ENCODE measurements around the gene SIGLEC14.
"Not testable (repeated sequence)": the region's sequence is repeated elsewhere in the genome, so short reads cannot be mapped to it uniquely, and the experiment has no call there.

Gene SIGLEC14

DNA sequence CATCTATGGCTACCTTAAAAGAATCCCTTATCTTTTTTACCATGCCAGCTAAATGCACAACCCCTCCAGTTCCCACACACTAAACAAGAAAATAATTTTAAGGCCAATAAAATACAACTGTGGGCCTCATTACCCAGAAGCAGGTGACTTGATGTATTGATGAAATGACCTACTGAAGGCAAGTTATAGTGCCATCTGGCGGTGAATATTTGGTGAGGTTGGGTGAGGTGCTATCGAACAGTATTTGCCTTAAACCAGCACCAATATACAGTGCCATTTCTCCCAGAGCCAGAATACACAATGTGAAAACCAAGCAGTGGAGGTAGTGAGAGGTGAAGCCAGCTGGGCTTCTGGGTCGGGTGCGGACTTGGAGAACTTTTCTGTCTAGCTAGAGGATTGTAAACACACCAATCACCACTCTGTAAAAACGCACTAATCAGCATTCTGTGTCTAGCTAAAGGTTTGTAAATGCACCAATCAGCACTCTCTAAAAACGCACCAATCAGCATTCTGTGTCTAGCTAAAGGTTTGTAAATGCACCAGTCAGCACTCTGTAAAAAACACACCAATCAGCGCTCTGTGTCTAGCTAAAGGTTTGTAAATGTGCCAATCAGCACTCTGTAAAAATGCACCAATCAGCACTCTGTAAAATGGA lies 29.4 kb upstream of the SIGLEC14 start:
- DNase-seq (ENCODE audit: low read depth in 1 of 2, low spot score in 1 of 2): not testable (repeated sequence)

DNA sequence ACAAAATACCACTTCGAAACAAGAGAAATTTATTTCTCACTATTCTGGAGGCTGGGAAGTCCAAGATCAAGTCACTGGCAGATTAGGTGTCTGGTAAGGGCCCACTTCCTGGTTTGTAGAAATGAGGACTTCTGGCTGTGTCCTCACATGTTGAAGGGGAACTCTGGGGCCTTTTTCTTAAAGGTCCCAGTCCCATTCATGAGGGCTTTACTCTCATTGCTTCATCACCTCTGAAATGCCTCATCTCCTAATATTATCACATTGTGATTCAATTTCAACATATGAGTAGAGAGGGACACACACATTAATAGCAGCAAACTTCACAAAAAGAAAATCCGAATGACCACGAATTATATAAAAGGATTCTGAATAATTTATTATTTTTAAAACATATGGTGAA lies 21.6 kb upstream of the SIGLEC14 start:
- DNase-seq (ENCODE audit: low read depth in 1 of 2, low spot score in 1 of 2): no peak

DNA sequence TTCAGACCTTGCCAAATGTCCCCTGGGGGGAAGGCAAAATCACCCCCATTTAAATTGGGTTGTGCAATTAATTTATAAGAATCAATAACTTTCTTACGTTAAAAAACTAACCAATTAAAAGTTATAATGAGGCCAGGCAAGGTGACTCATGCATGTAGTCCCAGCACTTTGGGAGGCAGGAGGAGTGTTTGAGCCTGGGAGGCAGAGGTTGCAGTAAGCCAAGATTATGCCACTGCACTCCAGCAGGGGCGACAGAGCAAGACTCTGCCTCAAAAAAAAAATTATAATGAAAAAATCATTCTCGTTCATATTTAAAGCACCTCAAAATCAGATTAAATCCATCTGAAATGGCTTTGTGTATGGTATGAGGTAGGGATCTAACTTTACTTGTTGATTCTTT lies 18.4 kb upstream of the SIGLEC14 start:
- DNase-seq (ENCODE audit: low read depth in 1 of 2, low spot score in 1 of 2): no peak

DNA sequence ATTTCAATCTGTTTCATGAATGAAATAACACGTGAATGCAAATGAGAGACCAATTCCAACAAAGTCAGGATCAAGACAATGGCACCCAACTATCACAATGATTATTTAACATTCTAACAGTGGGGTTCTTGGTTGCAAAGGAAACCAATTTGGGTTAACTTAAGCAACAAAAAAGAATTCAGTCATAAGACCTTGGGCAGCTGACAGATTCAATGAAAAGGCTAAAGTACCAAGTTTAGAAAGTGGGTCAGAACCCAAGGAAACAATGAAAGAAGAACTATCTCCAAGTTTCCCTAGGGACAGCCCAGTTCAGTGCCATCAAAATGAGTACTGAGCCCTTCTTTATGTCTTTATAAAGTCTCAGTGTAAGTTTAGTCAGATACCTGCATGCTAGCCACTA lies 17.5 kb upstream of the SIGLEC14 start:
- DNase-seq (ENCODE audit: low read depth in 1 of 2, low spot score in 1 of 2): no peak

DNA sequence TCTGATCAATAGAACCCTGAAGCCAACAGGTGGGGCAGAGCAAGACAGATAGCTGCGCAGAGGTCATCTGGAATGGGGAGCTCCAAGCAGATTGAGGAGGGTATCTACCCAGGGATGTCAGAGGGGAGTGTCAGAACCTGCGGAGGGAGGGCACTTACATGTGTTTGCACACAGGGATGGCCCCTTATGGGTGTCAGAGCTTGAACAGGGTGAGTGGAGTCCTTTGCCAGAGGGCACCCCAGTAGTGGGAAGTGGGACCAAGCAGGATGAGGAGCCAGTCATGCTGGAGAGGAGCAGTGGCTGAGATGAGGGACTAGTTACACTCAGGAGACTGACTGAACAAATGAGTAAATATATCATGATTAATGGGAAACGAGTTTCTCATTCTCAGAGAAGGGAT lies 17.0 kb upstream of the SIGLEC14 start:
- DNase-seq (ENCODE audit: low read depth in 1 of 2, low spot score in 1 of 2): no peak

DNA sequence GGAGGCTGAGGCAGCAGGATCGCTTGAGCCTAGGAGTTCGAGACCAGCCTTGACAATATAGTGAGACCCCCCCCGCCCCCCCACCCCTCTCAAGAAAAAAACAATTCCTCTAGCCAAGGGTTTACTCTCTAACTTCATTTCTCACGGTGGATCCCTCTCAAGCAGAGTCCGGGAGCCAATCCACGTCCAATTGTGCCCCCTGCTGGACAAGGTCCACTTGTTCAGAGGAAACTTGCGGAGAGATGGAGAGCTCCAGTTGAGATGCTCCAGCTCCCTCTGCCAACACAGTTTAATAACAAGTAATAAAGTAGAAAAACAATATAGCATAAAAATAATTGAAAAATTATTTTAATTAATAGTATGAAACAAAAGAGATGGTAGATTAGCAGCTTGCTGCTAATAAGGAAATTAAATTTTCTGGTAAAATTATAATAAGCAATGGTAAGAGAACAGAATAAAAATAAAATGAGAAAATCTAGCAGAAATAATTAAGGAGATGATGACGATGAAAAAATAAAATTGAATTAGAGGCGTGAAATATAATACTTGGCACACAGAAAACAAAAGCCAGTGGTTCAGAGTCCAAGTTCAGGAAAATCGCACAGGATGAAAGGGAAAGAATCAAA lies 14.5 kb upstream of the SIGLEC14 start:
- DNase-seq (ENCODE audit: low read depth in 1 of 2, low spot score in 1 of 2): peak in 1 of 2 donors; percentile 25

DNA sequence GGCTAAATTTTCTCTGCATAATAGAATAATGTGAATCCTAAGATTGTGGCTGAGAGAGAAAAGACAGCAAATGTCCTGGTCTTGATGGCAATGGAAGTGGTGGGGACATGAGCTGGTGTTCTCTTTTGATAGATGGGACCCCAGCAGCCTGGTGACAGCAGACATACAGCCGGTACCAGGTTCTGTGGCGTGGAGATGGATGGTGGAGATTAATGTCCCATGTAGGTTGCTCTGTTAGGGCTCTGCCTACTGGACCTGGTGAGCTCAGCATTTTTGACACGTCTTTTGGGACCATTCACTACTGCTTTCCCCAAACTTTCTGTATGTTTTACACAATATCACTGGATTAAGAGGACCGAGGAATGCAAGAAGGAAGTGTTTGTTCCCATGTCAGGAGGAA lies 8.2 kb upstream of the SIGLEC14 start:
- no peak for DNase-seq (ENCODE audit: low read depth in 1 of 2, low spot score in 1 of 2)

DNA sequence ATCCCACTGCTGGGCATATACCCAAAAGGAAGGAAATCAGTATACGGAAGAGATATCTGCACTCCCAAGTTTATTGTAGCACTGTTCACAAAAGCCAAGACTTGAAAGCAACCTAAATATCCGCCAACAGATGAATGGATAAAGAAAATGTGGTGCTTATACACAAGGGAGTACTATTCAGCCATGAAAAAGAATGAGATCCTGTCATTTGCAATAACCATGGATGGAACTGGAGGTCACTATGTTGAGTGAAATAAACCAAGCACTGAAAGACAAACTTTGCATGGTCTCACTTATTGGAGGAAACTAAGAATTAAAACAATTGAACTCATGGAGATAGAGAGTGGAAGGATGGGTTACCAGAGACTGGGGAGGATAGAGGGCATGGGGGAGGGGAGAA lies 6.5 kb upstream of the SIGLEC14 start:
- DNase-seq (ENCODE audit: low read depth in 1 of 2, low spot score in 1 of 2): no peak

DNA sequence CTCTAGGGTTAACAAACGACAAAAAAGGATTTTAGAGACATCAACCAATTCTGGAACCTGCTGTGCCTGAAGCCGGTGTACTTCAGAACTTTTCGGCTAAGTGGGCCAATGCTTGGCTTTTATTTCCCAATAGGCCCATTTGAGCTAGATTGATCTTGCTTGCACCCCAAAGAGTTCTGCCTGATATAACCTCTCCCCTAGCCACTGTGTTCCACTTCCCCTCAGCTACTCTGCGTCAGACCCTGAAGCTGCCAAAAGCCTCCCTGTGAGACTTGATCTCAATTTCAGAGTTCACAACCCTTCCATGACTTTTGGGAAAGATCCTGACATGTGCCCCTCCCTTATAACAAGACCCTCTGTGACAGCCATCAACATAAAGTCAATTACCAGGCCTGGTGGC lies 5.6 kb upstream of the SIGLEC14 start:
- DNase-seq (ENCODE audit: low read depth in 1 of 2, low spot score in 1 of 2): no peak

DNA sequence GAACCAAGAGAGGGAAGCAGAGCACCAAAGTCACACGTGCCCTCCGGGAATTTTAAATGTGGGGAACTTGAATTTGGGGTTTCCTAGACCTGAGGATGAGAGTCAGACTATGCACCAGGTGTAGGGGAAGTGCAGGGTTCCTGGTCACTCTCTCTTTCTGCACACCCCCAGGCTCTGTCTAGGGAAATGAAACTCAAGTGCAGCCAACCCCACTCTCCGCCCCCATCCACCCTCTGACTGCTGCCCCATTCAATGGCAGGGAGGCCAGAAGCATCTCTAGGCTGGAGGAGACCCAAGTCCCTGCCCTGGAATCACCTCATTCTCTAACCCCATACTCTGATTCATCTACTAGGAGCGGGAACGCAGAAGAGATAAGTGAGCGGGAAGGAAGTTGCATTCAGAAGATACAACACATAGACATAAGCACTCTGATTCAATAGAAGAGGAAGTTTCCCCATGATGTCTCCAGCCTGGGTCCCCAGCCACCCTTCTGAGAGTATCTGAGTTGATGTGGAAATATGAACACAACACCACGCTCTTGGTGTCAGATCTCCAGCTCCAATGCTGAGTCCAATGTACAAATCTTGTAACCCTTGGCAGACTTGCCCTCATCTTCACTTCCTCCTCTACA lies 4.7 kb upstream of the SIGLEC14 start:
- DNase-seq (ENCODE audit: low read depth in 1 of 2, low spot score in 1 of 2): no peak

DNA sequence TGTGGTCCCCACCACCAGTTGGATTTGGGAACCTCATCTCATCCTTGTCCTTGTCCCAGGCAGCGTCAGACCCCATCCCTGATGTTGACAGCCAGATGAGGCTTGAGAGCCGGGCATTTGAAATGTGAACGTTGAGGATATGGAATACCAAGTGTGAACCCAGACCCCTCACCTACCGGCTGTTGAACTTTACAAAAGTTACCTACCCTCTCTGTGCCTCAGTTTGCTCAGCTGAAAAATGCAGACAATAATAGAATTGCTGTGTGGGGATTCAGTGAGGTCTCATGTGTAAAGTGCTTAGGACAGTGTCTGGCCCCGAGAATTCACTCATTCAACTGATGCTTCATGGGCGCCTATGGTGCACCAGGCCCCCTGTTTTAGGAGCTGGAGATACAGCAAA lies 693 bp upstream of the SIGLEC14 start:
- DNase-seq (ENCODE audit: low read depth in 1 of 2, low spot score in 1 of 2): no peak

DNA sequence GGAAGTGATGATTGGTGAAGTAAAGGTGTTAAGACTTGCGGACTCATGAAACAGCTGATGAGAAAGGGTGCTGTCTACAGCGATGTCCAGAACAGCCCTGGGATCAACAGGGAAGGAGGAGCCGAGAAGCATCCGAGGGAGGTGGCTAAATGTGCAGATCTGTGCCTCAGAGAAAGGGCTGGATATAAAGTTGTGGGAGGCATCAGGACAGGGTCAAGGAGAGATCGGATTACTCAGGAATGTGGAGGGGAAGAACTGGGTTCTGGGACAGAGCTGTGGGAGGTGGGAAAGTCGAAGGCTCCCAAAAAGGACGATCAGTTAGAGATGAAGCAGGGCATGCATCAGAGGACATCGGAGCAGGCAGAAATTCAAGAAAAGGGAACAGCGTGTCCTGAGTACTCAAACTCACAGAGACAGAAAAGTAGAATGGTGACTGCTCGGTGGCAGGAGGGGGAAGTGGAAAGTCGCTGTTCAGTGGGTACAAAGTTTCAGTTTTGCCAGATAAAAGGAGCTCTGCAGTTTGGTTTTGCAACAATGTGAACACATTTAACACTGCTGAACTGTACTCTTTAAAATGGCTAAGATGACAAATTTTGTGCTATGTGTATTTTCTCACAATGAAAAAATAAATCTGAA lies 1.9 kb downstream of the SIGLEC14 start:
- DNase-seq (ENCODE audit: low read depth in 1 of 2, low spot score in 1 of 2): no peak

DNA sequence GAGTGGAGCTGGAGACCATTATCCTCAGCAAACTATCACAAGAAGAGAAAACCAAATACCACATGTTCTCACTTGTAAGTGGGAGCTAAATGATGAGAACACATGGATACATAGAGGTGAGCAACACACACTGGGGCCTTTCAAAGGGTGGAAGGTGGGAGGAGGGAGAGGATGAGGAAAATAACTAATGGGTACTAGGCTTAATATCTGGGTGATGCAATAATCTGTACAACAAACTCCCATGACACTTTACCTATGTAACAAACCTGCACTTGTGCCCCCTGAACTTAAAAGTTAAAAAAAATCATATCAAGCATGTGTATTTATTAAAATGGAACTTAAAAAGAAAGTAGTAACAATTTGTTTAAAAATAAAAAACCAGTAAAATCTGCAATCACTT lies 5.0 kb downstream of the SIGLEC14 start:
- DNase-seq (ENCODE audit: low read depth in 1 of 2, low spot score in 1 of 2): no peak

DNA sequence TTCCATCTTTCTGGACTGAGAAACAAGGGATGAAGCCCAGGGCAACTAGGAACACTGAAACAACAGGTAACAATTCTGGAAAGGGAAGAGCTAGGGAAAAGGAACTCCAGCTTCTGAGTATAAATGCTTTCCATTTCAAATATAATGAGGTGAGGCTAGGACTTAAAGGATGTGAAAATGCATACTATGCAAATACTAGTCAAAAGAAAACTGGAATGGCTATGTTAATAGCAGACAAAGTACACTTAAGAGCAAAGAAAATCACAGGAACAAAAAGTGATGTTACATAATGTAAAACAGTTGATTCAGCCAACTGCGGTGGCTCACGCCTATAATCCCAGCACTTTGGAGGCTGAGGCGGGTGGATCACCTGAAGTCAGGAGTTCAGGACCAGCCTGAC lies 6.2 kb downstream of the SIGLEC14 start:
- no peak for DNase-seq (ENCODE audit: low read depth in 1 of 2, low spot score in 1 of 2)

DNA sequence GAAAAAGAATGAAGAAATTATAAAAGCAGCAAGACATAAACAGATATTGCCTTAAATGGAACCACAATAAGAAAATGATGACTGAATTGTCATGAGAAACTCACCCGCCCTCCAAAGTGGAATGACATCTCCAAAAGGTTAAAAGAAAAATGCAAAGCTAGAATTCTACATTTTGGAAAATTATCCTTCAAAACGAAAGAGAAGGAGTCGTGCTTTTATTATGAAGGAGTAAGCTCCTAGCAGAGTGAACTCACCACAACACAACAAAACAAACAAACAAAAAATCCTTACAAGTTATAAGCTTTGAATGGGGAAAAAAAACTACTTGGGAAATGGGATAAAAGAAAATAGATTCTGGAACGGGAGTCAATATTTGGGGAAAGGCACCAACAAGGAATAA lies 6.7 kb downstream of the SIGLEC14 start:
- no peak for DNase-seq (ENCODE audit: low read depth in 1 of 2, low spot score in 1 of 2)

DNA sequence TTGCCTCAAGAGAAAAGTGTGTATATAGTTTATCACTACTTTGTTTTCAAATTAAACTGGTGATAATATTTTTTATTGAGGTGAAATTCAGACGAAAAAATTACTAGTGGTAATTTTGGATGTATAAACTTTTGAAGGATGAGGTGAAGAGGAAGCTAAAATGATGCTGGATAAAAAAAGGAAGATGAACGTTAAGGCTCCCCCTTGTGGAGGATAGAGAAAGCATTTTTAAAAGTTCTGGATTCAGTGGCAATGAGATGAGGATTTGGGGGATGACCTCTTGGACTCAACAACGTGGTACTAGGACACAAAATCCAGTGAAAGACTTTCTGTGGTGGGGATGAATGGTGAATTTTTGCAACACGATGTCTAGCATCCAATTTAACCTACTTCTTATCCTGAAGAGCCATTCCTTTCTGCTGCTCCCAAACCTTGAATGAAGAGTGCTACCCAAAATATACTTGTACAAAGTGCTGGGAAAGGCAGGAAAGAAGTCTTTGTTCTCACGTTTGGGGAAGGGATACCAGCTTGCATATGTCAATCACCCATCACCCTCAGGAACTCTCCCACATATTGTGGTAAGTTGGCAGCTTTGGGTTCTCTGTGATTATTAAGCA lies 9.2 kb downstream of the SIGLEC14 start:
- DNase-seq (ENCODE audit: low read depth in 1 of 2, low spot score in 1 of 2): no peak

DNA sequence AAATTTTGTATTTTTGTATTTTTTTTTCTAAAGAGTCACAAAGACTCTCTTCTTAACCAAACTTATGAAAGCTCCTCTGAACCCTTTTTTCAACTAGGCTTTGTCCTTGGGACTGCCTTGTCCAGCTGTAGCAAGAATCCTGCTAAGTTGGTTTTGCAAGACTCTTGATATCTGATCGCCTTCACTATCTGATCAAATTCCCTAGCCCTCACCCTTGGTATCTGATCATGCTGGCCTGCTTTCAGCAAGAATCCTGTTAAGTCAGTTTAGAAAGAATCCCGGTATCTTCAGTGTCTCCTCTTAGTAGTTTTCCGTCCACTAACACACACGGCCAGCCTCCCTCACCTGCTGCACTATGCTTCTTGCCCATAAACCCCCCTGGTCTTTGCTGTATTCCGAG lies 14.5 kb downstream of the SIGLEC14 start:
- no peak for DNase-seq (ENCODE audit: low read depth in 1 of 2, low spot score in 1 of 2)

DNA sequence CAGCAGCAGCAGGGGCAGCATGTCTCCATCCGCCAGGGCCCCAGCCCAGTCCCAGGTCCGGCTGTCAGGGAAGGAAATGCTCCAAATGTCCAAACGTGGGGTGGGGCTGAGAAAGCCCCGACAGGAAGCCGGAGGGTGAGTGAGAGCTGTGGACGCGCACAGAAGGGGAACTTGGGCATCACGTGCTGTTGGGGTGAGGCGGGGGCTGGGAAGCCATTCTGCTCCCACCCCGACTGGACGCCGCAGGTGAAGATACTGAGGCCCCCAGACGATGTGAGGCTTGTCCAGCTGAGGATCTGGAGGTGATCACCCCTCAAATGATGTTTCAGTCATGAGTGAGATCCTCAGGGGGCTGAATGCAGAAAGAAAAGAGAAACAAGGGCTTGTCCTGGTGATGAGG lies 16.3 kb downstream of the SIGLEC14 start, which contains the start of gene SIGLEC5:
Gene SIGLEC5, minus strand, starts transcription at position 87 of the 400 bp plus-strand sequence. Its CDS starts 66 bp downstream, at position 21.
- not testable (repeated sequence) for DNase-seq (ENCODE audit: low read depth in 1 of 2, low spot score in 1 of 2)

DNA sequence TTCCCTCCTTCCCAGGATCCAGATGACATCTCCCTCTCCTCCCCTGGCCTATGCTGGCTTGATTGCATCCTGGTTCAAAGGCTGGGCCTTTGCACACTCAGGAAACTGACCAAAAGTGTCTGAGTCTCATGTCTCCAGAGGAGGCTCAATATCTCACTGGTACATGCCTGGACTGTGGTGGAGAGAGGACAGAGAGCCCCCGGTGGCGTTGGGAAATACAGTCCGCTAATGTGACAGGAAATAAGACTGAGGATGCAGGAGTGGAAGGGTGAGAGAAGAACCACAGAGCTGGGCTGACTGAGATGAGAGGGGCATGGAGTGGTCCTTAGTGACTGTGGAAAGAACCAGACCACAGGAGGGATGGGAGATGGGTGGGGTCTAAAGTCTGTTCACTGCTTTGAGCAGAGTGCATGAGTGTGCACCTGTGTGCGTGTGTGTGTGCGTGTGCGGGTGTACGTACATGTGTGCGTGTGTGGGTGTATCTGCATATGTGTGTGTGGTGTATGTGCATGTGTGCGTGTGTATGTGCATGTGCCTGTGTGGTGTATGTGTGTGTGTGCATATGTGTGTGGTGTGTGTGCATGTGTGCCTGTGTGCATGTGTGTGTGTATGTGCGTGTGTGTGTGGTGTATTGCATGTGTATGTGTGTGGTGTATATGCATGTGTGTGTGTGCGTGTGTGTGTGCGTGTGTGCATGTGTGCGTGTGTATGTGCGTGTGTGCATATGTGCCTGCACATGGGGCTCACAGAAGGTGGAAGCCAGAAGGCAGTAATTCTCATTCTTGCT lies 18.3 kb downstream of the SIGLEC14 start:
- DNase-seq (ENCODE audit: low read depth in 1 of 2, low spot score in 1 of 2): no peak

DNA sequence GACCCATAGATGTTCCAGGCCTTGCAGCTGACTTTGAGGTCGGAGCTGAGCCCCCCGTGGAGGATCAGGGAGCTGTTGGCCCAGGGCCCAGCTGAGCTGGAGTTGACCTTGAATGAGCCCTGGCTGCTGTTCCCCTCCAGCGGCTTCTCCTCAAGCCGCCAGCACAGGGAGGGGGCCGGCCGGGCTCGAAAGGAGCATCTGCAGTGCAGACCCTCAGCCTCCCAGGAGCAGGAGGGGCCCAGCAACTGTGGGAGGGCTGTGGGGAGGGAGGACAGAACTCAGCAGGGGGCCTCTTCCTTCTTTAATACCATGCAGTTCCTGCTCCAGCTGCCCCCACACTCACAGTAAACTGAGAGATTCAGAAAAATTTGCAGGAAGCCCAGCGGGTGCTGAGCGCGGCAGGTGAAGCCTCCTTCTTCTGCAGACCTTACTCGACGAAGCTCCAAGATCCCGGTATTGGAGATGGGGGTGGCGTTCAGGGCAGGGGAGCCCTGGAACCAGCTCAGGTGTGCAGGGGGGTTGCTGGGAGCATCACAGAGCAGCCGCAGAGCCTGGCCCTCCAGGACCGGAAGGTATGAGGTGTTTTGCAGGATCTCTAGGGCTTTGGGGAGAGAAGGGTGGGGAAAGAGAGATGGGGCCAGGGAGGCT lies 19.0 kb downstream of the SIGLEC14 start:
- no peak for DNase-seq (ENCODE audit: low read depth in 1 of 2, low spot score in 1 of 2)

Measured in stimulated activated CD4-positive, alpha-beta T cell treated with anti-CD3 and anti-CD28 coated beads, Interleukin-15, amount 100 ng/mL, for 1 hour (primary cell).